Panc1 (cell line): ENCODE data around the gene SLN. TPM values are rescaled to one million over a fixed set of nuclear protein-coding genes. Genes with fewer than 3 reads are reported as not detected.

Source experiments
- ATAC-seq: fragments of 200-7000 bp; cut with Tn5 transposase; 2 replicates; pipeline ENCODE4 v1.9.1; 2020; ENCODE audit warnings: mild to moderate bottlenecking, moderate library complexity
- BruUV-seq: library from RNA; stranded (reverse); fragments of 400-500 nt; replicated peaks from 2 replicates; lab custom pipeline; 2021; lab: Mats Ljungman, UMichigan
- CTCF ChIA-PET: fragments of 300-600 bp; sonication (Branson Sonifier 250); formaldehyde crosslinking; loops from one replicate; lab custom pipeline; 2022; ENCODE audit warnings: antibody characterized with exemption; lab: Charles Lee
- POLR2A ChIA-PET: fragments of 300-600 bp; sonication (Branson Sonifier 250); formaldehyde crosslinking; loops from one replicate; lab custom pipeline; 2022; ENCODE audit warnings: antibody characterized with exemption; lab: Charles Lee
- DNase-seq: peaks from one replicate; pipeline ENCODE4 v3.0.0-alpha.2; 2010; ENCODE audit warnings: low read depth, low spot score
- H3K27ac ChIP-seq: 2 replicates; pipeline ENCODE4 v1.5.1; 2011; ENCODE audit warnings: mild to moderate bottlenecking, low read length, inconsistent platforms
- H3K27me3 ChIP-seq: fragments of 200-500 bp; sonication (Bioruptor generic); 2 replicates; pipeline ENCODE4 v1.6.0; 2014; ENCODE audit warnings: low read length, inconsistent platforms; ENCODE audit not compliant: control insufficient read depth, insufficient read depth
- H3K36me3 ChIP-seq: fragments of 200-500 bp; sonication (Bioruptor generic); 2 replicates; pipeline ENCODE4 v1.5.1; 2014; ENCODE audit warnings: inconsistent platforms, mild to moderate bottlenecking, low read length, moderate library complexity; ENCODE audit not compliant: control insufficient read depth, insufficient read depth
- H3K4me1 ChIP-seq: 2 replicates; pipeline ENCODE4 v1.5.1; 2011; ENCODE audit warnings: inconsistent platforms, mild to moderate bottlenecking, low read length, moderate library complexity; ENCODE audit not compliant: control insufficient read depth, insufficient read depth
- H3K4me3 ChIP-seq, 2 experiments: 2 replicates each; pipeline ENCODE4 v1.5.1; 2011 to 2012; ENCODE audit warnings: low read depth in 2 of 2, low read length in 2 of 2, mild to moderate bottlenecking in 2 of 2, inconsistent platforms in 1 of 2, moderate library complexity in 1 of 2
- H3K9me3 ChIP-seq: fragments of 200-500 bp; sonication (Bioruptor generic); 2 replicates; pipeline ENCODE4 v1.5.1; 2014; ENCODE audit warnings: low read depth, mild to moderate bottlenecking, inconsistent platforms, low read length, moderate library complexity; ENCODE audit not compliant: control insufficient read depth, insufficient read depth
- POLR2AphosphoS5 ChIP-seq: IDR thresholded peaks from 2 replicates; pipeline ENCODE4 v1.6.1; 2012; ENCODE audit warnings: mild to moderate bottlenecking, low read depth, low read length, moderate library complexity
- SIN3A ChIP-seq: IDR thresholded peaks from 2 replicates; pipeline ENCODE4 v1.6.1; 2012; ENCODE audit warnings: low read depth, mild to moderate bottlenecking, low read length, moderate library complexity, borderline replicate concordance; ENCODE audit not compliant: insufficient read depth
- TCF7L2 ChIP-seq: IDR thresholded peaks from 2 replicates; pipeline ENCODE4 v1.6.1; 2011; ENCODE audit warnings: mild to moderate bottlenecking, low read depth, low read length, inconsistent platforms
- in situ Hi-C: cut with HindIII; loops from 2 replicates; pipeline ENCODE4 v1.10.0; 2016; ENCODE audit warnings: low sequenced_read_pairs, low pct_unique_long_range_greater_than_20kb
- intact Hi-C: fragments of 100-400 bp; cut with micrococcal nuclease; formaldehyde crosslinking; loops from one replicate; pipeline ENCODE4 v1.10.0; 2022; ENCODE audit not compliant: unreplicated experiment
- total RNA-seq: library from RNA; stranded (reverse); gene quantifications from one replicate; pipeline ENCODE4 v1.2.1, GENCODE V29; 2021; ENCODE audit not compliant: unreplicated experiment
- TF ChIP-seq, protein P1 (sequence below), 2 experiments: IDR thresholded peaks; 2 replicates each; pipeline ENCODE4 v1.6.1; 2011 to 2012; ENCODE audit warnings: low read depth in 2 of 2, control low read depth in 1 of 2, low read length in 1 of 2, mild to moderate bottlenecking in 1 of 2, moderate library complexity in 1 of 2; ENCODE audit not compliant: insufficient read depth in 1 of 2
- TF ChIP-seq, protein P2 (sequence below): fragments of 450-650 bp; IDR thresholded peaks from 2 replicates; pipeline ENCODE4 v1.5.1; 2017; ENCODE audit warnings: mild to moderate bottlenecking

SLN gene
- total RNA-seq, 1 experiment from 2014 or later, result not detected

DNA sequence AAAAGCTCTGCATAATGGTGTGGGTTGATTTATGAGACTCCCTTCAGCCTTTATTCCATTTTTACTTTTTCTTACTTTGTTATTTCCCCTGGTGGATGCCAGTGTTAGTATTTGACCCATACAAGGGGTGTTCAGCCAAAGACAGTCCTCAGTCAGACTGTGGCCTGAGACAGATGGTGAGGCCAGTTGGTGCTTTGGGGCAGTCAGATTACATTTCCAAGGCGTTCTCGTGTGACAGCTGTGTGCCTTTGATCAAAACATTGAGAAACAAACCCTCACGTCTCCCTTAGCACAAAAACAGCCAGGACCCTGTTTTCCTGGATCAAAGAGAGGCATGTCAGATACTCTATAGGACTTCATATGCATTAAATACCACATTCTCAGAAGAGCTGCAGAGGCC, 31.3 kb upstream of the SLN start:
- Histone ChIP-seq H3K27ac (no peak overlapping the region), H3K27me3 (no peaks in the 10 kb centered on the region), H3K36me3 (no peaks in the 10 kb centered on the region), H3K9me3 (no peaks in the 10 kb centered on the region), H3K4me1 (no peaks in the 10 kb centered on the region), H3K4me3 (no peak overlapping the region)
- ChIA-PET CTCF (interaction anchor here (0.5 kb wide), 1 partner anchor 266 kb away, joined by 3 read pairs; the partner anchor contains the start of gene CUL5), POLR2A (no interaction called here)
- TF ChIP-seq SIN3A, result no peak
- no peak for TF ChIP-seq POLR2AphosphoS5
- TF ChIP-seq TCF7L2, result no peak
- TF ChIP-seq, protein P1, sequence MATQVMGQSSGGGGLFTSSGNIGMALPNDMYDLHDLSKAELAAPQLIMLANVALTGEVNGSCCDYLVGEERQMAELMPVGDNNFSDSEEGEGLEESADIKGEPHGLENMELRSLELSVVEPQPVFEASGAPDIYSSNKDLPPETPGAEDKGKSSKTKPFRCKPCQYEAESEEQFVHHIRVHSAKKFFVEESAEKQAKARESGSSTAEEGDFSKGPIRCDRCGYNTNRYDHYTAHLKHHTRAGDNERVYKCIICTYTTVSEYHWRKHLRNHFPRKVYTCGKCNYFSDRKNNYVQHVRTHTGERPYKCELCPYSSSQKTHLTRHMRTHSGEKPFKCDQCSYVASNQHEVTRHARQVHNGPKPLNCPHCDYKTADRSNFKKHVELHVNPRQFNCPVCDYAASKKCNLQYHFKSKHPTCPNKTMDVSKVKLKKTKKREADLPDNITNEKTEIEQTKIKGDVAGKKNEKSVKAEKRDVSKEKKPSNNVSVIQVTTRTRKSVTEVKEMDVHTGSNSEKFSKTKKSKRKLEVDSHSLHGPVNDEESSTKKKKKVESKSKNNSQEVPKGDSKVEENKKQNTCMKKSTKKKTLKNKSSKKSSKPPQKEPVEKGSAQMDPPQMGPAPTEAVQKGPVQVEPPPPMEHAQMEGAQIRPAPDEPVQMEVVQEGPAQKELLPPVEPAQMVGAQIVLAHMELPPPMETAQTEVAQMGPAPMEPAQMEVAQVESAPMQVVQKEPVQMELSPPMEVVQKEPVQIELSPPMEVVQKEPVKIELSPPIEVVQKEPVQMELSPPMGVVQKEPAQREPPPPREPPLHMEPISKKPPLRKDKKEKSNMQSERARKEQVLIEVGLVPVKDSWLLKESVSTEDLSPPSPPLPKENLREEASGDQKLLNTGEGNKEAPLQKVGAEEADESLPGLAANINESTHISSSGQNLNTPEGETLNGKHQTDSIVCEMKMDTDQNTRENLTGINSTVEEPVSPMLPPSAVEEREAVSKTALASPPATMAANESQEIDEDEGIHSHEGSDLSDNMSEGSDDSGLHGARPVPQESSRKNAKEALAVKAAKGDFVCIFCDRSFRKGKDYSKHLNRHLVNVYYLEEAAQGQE (IDR thresholded peaks at IDR 0.05; ENCODE audit: insufficient read depth in 1 of 2, low read depth in 2 of 2, low read length in 1 of 2), result no peak
- TF ChIP-seq, protein P2, sequence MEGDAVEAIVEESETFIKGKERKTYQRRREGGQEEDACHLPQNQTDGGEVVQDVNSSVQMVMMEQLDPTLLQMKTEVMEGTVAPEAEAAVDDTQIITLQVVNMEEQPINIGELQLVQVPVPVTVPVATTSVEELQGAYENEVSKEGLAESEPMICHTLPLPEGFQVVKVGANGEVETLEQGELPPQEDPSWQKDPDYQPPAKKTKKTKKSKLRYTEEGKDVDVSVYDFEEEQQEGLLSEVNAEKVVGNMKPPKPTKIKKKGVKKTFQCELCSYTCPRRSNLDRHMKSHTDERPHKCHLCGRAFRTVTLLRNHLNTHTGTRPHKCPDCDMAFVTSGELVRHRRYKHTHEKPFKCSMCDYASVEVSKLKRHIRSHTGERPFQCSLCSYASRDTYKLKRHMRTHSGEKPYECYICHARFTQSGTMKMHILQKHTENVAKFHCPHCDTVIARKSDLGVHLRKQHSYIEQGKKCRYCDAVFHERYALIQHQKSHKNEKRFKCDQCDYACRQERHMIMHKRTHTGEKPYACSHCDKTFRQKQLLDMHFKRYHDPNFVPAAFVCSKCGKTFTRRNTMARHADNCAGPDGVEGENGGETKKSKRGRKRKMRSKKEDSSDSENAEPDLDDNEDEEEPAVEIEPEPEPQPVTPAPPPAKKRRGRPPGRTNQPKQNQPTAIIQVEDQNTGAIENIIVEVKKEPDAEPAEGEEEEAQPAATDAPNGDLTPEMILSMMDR, result no peak
- in situ Hi-C loops (no loop called here), intact Hi-C loops (no loop called here)
- BruUV-seq, result no TSS peak
- DNase-seq (no peak), ATAC-seq (no peak)

DNA sequence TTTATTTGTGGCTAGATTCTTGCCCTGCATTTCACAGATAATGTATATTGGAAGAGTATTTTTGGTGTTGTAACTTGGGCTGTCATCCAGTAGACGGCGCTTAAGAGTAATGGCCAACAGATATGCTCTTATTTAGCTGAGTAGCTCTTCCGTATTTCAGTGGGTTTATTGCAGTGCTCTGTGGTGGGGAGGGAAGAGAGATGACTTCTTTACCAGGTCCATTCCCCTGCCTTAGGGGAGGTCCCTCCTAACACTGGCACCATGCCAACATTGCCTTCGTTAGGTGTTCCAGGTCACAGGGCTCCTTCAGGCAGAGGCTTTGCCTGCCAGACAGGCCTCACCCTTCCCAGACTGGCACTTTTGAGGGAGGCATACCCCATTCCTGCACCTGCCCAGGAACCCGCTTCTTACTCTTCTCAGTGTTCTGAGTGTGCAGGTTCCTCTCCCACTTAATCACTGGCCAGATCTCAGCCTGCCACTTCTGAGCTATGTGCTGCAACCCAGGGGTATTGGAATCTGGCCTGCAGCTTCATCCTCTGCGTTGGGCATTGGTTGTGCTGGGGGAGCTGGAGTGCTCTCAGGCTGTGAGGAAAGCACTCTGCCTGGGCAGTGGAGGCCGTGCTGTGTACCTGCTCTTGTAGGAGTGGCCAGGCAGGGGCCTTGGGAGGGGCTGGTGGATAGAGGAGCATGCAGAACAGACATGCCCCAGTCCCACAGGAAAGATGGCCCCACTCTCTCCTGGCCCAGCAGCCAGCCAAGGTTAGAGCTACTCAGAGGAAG, 29.4 kb upstream of the SLN start:
- CTCF ChIA-PET, result interaction anchor here (0.8 kb wide), 1 partner anchor 20 kb away, joined by 3 read pairs; no protein-coding TSS in a partner anchor
- BruUV-seq, result no TSS peak
- POLR2A ChIA-PET, result interaction anchor here (0.5 kb wide), 1 partner anchor 28 kb away, joined by 3 read pairs; no protein-coding TSS in a partner anchor

More for the DNA sequence above, 29.4 kb upstream of the SLN start:
- intact Hi-C loops, result no loop called here
- peak; percentile 39 for DNase-seq
- H3K27ac ChIP-seq, result no peak overlapping the region
- ATAC-seq, result peak; percentile 69
- H3K36me3 ChIP-seq, result no peaks in the 10 kb centered on the region
- H3K9me3 ChIP-seq, result no peaks in the 10 kb centered on the region
- no peak overlapping the region for H3K4me3 ChIP-seq
- H3K4me1 ChIP-seq, result no peaks in the 10 kb centered on the region
- TF ChIP-seq SIN3A, result no peak
- TF ChIP-seq, protein P2, result peak; percentile 89
- in situ Hi-C loops, result no loop called here
- no peaks in the 10 kb centered on the region for H3K27me3 ChIP-seq
